Right ventricle myocardium inferior (tissue), 1 donor: Measurements from ENCODE around the gene KCNH3. TPM values are rescaled to one million over a fixed set of nuclear protein-coding genes. Genes with fewer than 3 reads are reported as not detected.
A peak's percentile ranks its signal among the peaks of the same experiment; 100 is the strongest.
"Not testable (repeated sequence)": the region's sequence is repeated elsewhere in the genome, so short reads cannot be mapped to it uniquely, and the experiment has no call there.

Experiments used
- ATAC-seq: fragments of 200-7000 bp; cut with Tn5 transposase; one replicate; pipeline ENCODE4 v1.9.1; 2020; ENCODE audit warnings: mild to moderate bottlenecking, moderate library complexity
- DNase-seq: peaks from one replicate; pipeline ENCODE4 v3.0.0; 2021; ENCODE audit errors: missing footprints
- intact Hi-C: fragments of 100-400 bp; cut with DNase I; formaldehyde crosslinking; loops from one replicate; pipeline ENCODE4 v1.11.0; 2022
- total RNA-seq: library from RNA; stranded (reverse); fragmentation: NEBNext Ultra II Directional; extraction: Animal tissue kit (Norgen Biotek cat#: 25700); gene quantifications from one replicate; pipeline ENCODE4 v1.2.1, GENCODE V29; 2021
- donor health status: DM: no; HTN: yes; CAD: no; lungs with severe emphysema.

KCNH3 gene
- total RNA-seq, 1 donor from 2014 or later, result 0.27 TPM

DNA sequence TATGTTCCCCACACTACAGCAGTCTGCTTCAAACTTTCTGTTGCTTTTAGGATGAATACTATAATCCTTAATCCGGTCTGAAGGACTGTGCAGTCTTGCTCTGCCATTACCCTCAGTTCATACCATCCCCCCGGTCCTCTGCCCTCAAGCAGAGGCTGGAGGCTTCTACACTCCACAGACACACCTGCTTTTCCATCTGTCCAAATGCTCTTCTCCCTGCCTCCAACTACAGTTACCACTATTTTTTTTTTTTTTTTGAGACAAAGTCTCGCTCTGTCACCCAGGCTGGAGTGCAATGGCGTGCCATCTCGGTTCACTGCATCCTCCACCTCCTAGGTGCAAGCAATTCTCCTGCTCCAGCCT, 19.3 kb upstream of the KCNH3 start:
- no peak for ATAC-seq
- no peak for DNase-seq
- intact Hi-C loops, result loop anchor here (5.0 kb wide), 1 partner anchor 232 kb away; no protein-coding TSS in a partner anchor

DNA sequence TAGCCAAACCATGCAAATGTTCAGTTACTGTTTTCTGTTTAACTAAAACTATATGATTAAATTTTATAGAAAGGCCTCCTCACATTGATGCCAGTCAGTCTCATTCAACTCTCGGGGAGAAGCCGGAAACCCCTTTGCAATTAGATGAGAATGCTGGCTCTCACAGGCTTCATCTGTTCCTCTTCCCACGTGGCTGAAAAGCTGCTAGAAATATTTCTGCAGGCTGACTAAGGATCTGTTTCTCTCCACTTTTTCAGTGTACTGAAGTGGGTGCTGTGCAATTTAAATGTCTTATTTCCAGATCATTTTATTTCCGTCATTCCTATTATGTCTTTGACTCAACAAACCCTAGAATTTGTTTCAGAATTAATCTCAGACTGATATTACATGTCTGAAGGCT, 17.4 kb upstream of the KCNH3 start:
- DNase-seq, result no peak
- intact Hi-C loops, result no loop called here

DNA sequence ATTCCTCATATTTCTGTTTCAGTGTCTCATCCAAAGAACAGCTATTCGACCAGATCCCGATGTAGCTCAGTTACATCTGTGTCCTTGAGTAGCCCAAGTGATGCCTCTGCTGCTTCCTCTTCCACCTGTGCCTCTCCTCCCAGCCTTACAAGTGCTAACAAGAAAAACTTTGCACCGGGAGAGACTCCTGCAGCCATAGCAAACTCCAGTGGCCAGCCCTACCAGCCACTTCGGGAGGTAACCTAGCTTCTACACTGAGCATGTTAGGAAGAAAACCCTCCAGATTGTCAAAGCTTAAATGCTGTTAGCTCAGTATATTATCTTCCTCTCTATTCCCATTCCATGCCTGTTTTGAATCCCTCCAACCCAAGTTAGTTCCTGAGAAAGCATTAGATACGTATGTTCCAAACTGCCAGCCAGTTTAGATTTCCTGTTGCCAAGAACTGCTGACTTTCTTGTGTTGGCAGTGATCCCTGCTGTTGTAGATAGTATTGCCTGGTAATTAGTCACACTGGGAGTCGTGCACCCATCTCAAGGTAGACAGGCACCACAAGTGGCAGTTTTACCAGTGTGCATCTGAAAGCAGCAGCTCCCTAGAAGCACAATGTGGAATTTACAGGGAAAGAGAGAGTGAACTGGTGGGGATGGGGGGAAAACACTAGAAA, 14.0 kb upstream of the KCNH3 start:
- intact Hi-C loops, result no loop called here
- ATAC-seq, result peak; percentile 85
- no peak for DNase-seq

More for the DNA sequence above, 17.4 kb upstream of the KCNH3 start:
- no peak for ATAC-seq

DNA sequence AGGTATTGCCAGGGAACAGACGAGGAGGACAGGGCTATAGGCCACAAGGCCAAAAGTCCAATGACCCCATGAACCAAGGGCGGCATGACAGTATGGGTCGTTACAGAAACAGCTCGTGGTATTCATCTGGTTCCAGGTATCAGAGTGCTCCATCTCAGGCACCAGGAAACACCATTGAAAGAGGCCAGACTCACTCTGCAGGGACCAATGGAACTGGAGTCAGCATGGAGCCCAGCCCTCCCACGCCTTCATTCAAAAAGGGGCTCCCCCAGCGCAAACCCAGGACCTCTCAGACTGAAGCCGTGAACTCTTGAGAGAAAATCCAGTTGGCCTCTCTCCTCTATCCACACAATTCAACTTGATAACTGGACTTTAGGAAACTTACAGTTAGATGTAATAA, 12.9 kb upstream of the KCNH3 start:
- DNase-seq, result no peak
- no peak for ATAC-seq
- intact Hi-C loops, result no loop called here

DNA sequence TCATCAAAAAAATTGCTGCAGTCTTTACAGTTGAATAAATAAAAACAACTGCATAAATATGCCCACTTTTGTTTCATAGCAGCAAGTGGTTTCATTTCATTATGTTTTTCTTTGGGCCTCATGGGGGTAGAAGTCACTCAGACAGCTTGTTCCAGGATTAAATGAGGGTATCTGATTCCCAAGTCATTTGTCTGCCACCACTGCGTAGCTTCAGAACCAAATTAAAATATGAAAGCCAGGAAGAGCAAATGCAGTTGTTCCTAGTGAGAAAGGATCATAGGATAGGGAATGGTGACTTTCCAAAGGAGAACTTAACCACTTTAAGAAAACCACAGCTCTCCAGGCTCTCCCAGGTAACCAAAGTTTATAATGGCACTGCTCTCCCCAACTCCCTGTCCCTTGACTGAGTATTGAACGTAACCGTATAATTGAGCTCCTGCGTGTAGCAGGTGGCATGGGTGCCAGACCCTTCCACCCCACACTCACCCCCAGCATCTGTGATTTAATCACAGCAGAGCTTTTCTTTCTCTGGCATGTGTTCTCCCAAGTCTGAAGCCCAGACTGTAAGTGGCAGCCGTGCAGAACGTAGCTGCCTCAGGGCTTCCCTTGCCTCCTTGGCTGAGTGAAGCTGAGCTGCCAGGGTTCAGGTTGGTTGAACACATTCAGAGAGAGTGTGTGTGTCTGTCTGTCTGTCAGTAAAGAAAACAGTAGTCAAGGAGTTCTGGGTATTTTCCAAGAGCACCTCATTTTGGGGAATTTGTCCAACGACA, 11.3 kb upstream of the KCNH3 start:
- ATAC-seq (no peak), DNase-seq (no peak)
- intact Hi-C loops, result no loop called here

DNA sequence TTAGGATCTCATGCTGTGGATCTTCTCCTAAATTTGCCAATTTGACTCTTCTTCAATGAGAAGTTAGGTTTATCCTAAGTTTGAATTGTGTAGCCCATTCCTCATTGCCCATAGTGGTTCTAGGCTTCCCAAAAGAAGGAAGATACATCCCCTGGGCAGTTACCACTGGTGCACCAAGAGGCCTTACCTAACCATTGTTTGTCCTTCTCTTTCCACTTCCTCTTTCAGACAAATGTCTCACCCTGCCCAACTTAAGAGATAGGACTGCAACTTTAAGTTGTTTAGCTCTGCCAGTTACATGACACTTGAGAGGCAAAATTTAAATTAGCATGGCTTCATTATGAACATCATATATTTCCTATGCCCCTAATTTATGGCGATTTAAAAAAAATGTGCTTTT, 9.4 kb upstream of the KCNH3 start:
- ATAC-seq (no peak), DNase-seq (no peak)
- intact Hi-C loops, result no loop called here

DNA sequence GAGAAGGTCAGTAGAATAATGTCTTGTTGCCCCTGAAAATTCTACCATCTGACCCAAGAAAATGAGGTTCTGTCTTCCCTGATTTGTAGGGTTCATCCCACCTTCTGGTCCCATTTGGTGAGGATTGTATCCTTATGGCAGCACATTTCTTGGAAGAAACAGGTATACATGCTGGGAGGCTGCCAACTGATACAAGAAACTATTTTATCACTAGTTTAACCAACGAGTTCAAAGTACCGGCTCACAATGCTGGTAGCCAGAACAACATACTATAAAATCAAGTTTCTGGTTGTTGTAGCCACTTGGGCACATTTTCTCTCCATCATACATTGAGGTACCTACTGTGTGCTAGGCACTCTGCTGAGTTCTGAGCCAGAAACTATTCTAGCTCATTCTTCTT, 7.1 kb upstream of the KCNH3 start:
- ATAC-seq (no peak), DNase-seq (no peak)
- intact Hi-C loops, result no loop called here

DNA sequence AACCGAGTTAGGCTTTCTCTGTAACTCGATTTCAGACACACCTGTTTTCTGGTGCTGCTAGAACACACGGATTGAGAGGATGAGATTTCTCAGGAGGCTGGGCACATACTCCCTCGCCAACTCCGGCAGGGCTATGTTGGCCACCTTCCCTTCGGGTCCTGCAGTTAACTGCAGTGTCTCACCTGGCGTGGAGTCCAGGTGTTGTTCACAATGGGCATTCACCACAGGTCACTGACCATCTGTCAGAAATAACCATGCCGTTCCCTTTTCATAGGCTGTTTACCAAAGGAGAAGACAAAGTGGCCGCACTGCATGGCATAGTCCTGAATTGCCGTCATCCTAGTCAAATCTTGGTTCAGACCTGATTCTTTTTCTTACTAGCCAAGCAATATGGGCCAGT, 5.5 kb upstream of the KCNH3 start:
- DNase-seq (no peak), ATAC-seq (no peak)
- intact Hi-C loops, result no loop called here

DNA sequence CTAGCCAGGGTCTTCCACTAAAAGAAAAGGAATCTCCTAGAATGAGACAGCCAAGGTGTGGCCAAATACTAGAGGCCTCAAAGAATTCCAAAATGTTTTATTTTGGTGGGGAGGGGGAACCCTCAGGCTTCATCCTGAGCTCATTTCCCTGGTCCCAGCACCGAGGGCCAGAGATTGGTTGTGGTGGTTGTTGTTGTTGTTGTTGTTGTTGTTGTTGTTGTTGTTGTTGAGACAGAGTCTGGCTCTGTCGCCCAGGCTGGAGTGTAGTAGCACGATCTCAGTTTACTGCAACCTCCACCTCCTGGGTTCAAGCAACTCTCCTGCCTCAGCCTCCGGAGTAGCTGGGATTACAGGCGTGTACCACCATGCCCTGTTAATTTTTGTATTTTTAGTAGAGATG, 4.7 kb upstream of the KCNH3 start:
- ATAC-seq, intact Hi-C loops, DNase-seq: not testable (repeated sequence)

DNA sequence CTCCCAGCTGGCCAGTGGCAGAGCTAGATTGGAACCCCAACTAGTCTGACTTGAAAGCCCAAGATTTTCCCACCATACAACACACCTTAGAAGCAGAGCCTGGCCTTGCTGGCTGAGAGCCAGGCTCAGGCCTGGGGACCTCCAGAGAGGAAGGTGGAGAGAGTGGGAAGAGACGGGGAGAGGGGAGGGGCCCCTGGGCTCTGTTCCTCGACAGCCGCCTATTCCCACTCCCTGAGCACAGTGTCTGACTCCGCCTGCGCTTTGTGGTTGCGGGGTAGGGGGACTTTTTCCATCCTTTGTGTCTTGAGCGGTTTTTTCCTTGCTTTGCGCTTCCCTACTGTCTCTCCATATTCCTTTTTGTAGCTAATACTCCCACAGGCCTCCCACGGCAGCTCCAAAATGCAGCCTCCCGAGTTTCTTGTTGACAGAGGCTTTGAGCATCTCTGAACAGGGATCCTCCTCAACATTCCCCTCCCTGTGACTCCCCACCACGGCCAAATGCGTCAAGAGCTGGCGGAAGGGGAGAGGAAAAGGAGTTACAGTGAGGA, 4.0 kb upstream of the KCNH3 start:
- ATAC-seq (no peak), DNase-seq (no peak)
- intact Hi-C loops, result no loop called here

DNA sequence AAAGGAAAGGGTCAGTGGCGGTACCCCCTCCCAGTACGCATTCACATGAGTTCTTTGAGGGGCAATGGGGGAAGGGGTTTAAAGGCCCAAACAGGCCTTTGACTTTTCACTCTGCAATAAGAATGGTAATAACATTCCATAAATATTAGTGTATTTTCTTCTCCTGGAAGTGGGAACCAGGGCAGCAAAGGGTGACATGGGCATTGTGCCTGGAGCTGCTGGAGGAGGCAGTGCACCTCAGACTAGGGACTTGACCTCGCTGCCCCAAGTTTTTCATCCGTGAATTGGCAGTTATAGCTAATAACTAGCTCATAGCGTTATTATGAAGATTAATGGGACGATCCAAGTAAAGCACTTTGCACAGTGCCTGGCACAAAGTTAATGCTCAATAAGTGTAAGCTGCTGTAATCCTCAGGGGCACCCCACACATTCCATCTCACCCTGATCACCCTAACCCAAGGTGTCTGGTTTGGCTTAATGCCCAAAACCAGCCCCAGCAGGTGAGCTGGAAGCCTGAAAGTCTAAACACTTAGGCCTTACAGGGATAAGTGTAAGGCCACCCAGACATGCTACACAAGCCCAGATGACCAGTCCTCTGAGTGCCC, 2.8 kb upstream of the KCNH3 start:
- DNase-seq (no peak), ATAC-seq (no peak)
- intact Hi-C loops, result no loop called here

DNA sequence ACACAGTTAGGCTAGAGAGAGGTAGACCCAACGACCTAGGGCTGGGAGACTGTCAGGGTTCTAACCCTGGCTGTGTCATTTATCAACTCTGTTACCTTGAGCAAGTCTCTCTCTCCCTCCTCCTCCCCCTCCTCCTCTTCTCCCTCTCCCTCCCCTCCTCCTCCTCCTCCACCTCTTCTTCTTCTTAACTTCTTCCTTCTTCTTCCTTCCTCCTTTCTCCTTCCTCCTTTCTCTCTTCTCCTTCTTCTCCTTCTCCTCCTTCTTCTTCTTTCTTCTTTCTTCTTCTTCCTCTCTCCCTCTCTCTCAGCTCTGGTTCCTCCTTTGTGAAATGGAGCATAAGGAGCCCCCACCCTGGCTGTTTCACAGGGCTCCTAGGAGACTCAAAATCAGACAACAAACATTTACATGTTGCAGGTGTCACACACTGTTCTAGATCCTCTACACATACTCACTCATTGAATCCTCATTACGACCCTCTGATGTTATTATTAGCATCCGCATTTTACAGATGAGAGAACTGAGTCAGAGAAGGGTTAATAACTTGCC, 2.2 kb upstream of the KCNH3 start:
- intact Hi-C loops, result no loop called here
- no peak for ATAC-seq

DNA sequence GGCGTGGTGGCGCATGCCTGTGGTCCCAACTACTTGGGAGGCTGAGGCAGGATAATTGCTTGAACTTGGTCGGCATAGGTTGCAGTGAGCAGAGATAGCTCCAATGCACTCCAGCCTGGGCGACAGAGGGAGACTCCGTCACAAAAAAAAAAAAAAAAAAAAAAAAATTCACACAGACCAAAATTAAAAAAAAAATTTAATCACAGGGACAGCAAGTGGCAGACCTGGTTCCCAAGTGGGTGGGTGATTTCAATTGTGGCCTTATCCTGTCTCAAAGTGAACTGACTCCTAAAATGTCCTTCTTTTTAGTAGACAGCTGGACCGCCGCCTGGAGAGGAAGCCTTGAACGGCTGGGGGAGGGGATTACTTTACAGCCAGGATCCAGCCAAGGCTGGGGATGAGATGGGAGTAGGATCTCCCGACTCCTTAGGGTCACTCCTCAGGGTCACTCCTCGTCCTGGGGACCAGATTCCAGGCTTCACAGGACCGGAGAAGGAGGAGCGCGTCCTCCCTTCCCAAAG, 1.5 kb upstream of the KCNH3 start:
- ATAC-seq (no peak), DNase-seq (peak; percentile 69)
- intact Hi-C loops, result no loop called here

More for the DNA sequence above, 2.2 kb upstream of the KCNH3 start:
- no peak for DNase-seq

DNA sequence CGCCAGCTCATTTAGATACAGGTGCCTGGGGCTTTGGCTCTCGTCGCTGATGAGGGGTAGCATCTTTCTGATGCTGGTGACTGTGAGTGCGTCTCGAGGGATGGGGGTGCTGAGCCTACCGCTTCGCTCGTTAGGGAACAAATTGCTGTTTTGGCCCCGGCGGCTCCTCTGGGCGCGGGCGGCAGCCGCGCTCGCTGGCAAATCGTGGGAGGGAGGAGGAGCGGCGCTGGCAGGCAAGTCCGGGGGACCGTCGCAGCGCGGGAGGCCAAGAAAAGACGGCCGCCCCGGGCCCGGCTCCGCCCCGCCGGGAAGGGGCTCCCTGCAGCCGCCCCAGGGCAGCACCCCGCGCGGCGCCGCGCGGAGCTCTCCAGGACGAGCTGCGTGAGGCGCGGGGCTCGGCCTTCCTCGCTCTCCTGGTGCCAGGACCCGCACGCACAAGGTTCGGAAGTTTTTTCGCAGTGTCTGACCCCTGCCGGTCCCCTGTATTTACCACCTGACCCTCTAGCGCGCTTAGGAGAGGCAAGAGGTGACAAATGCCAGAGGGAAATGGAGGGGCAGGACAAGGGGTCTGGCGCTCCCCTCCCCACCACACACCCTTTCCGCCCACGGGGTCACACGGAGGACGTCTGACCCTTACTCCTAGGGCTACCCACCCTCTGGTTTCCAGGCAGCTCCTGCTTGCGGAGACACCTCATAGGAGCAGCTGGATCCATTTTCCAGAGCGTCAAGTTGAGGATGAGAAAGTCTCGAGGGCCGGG, 899 bp upstream of the KCNH3 start:
- intact Hi-C loops, result no loop called here
- ATAC-seq (peak; percentile 21), DNase-seq (peak; percentile 66)

DNA sequence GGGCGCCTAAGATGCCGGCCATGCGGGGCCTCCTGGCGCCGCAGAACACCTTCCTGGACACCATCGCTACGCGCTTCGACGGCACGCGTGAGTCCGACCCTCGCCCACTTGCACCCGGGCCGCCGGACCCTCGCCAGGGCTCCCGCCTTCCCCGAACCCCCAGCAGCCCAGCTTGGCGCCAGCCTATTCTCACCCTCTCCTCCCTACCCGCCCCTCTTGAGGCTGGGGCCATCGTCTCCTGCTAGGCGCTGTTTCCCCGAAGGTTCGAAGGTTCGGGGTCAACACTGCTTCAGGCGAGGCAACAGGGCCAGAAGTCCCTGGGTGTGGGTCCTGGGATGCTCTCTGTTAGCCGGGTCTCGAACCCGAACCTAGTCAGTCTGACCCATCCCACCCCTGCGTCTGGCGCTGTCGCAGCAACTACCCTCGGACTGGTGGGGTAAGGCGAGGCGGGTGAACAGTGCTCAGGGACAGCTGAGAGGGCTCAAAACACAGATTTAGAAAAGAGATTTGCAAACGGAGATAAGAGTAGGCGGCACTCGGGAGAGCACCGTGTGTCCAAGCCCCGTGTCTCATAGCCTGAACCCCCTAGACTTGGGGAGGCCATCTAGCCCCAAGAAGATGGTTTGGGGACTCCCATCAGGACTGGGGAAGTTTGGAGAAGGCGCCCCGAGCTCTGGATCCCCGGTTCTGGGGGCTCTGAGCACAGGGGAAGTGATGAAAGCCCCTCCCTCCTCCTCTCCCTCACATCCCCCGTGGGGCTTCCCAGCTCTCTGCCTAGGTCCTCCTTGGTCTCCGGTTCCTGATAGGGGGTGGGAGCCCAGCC, 787 bp downstream of the KCNH3 start:
- DNase-seq (peak; percentile 67), ATAC-seq (no peak)
- intact Hi-C loops, result no loop called here

DNA sequence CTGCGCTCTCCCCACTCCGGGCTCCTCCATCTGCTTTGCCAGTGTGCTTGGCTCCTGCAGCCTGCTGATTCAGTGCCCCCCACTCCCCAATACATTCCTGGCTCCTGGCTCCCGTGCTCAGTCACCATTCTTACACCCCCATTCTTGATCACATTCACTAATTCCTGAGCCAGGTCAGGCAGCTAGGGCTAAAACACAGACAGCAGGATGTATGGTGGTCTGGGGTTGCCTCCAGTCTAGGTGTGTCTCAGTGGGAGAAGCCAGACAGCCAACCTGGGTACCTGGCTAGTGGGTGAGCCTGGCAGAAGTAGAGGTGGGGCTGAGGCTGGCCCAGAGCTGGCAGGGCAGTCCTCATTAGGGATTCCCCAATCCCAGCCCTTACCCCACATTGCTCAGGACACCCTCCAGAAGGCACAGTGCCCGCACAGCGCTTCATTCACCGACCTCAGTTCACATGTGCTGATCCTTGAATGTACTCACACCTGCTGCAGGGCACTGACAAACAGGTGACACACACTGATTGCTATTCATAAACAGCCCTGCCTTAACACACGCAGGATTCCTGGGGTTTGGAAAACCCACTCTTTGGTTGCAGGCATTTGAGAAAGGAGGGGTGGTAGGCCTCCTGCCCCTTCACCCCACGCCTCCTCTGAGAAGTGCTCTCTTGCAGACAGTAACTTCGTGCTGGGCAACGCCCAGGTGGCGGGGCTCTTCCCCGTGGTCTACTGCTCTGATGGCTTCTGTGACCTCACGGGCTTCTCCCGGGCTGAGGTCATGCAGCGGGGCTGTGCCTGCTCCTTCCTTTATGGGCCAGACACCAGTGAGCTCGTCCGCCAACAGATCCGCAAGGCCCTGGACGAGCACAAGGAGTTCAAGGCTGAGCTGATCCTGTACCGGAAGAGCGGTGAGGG, 1.7 kb downstream of the KCNH3 start:
- intact Hi-C loops, result no loop called here
- ATAC-seq (no peak), DNase-seq (peak; percentile 51)
